ENCODE results near the gene CCR5AS.

DNA sequence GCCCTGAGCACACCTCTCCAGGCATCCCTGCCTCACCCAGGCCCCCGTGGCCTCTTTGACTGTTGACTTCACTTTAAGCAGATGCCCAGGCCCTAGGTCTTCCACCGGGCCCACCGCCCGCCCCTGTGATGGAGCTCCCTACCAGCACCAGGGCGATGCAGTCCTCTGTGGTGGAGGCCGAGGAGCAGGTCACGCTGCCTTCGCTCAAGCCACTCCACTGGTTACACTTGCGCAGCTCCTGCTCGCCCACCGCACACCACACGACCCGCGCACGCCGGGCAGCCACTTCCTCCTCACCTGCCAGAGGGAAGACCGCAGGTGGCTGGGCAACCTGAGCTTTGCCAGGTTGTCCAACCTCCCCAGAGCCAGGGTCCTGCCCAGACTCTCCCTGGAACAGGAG is 41.9 kb upstream of the CCR5AS start:
- TF ChIP-seq, protein P1, sequence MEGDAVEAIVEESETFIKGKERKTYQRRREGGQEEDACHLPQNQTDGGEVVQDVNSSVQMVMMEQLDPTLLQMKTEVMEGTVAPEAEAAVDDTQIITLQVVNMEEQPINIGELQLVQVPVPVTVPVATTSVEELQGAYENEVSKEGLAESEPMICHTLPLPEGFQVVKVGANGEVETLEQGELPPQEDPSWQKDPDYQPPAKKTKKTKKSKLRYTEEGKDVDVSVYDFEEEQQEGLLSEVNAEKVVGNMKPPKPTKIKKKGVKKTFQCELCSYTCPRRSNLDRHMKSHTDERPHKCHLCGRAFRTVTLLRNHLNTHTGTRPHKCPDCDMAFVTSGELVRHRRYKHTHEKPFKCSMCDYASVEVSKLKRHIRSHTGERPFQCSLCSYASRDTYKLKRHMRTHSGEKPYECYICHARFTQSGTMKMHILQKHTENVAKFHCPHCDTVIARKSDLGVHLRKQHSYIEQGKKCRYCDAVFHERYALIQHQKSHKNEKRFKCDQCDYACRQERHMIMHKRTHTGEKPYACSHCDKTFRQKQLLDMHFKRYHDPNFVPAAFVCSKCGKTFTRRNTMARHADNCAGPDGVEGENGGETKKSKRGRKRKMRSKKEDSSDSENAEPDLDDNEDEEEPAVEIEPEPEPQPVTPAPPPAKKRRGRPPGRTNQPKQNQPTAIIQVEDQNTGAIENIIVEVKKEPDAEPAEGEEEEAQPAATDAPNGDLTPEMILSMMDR (IDR thresholded peaks at IDR 0.05 in 8 of 11, conservative IDR thresholded peaks at IDR 0.05 in 3 of 11), result no peak
- no peak for TF ChIP-seq POLR2A (IDR thresholded peaks at IDR 0.05)
- no peak for TF ChIP-seq POLR2AphosphoS5 (IDR thresholded peaks at IDR 0.05)

Data from spleen (tissue), 7 donors.